Measurements from ENCODE around the gene MFAP4.

- TF ChIP-seq CTCF (conservative IDR thresholded peaks at IDR 0.05 in 1 of 2, IDR thresholded peaks at IDR 0.05 in 1 of 2; ENCODE audit: extremely low read depth in 1 of 2, insufficient read depth in 1 of 2, low read depth in 1 of 2, low read length in 2 of 2) (no peak), EZH2 (IDR thresholded peaks at IDR 0.05; ENCODE audit: borderline replicate concordance, low read length) (no peak)
Observed at GRCh38 chr17:19347323-19348080, 39.5 kb downstream of the MFAP4 start.
